HepG2 (cell line): Measurements from ENCODE around the gene IL15. TPM values are rescaled to one million over a fixed set of nuclear protein-coding genes. Genes with fewer than 3 reads are reported as not detected.

Experiments used
- ATAC-seq: fragments of 200-7000 bp; cut with Tn5 transposase; 3 replicates; pipeline ENCODE4 v1.9.1; 2020; ENCODE audit warnings: mild to moderate bottlenecking, moderate library complexity
- BruUV-seq: library from RNA; stranded (reverse); fragments of 400-500 nt; replicated peaks from 2 replicates; lab custom pipeline; 2021; lab: Mats Ljungman, UMichigan
- CTCF ChIA-PET: fragments of 300-600 bp; formaldehyde crosslinking; extraction: SDS; loops from one replicate; lab custom pipeline; 2021; ENCODE audit warnings: low total read pairs, inconsistent platforms, low intra/inter-chr PET ratio; lab: Yijun Ruan, JAX
- POLR2A ChIA-PET: fragments of 350-600 bp; sonication (Branson Sonifier 250); formaldehyde crosslinking; loops from one replicate; lab custom pipeline; 2020; ENCODE audit warnings: antibody characterized with exemption, inconsistent platforms; lab: Yijun Ruan, JAX
- DNase-seq: peaks from one replicate; pipeline ENCODE4 v3.0.0-alpha.2; 2015; ENCODE audit warnings: low spot score
- FAIRE-seq: peaks from 3 replicates; lab custom pipeline; 2011; peaks lifted over from hg19 to GRCh38; lab: Jason Lieb, UNC
- H2AFZ ChIP-seq: one replicate; pipeline ENCODE4 v1.6.1; 2011; ENCODE audit warnings: low read length, inconsistent platforms
- H3K27ac ChIP-seq: fragments of 300-600 bp; 3 replicates; pipeline ENCODE4 v1.8.0; 2011; ENCODE audit warnings: mixed run types, mild to moderate bottlenecking, mixed read lengths, low read length, inconsistent platforms; ENCODE audit not compliant: insufficient read depth; ENCODE audit errors: extremely low read length
- H3K27me3 ChIP-seq, 2 experiments: fragments of 200-600 bp in 1 of 2; 2 replicates in 1 of 2; 3 replicates in 1 of 2; pipeline versions ENCODE4 v1.6.0 to v1.8.0; 2011; ENCODE audit warnings: low read length in 2 of 2, mild to moderate bottlenecking in 2 of 2, moderate library complexity in 2 of 2, inconsistent platforms in 1 of 2; ENCODE audit not compliant: insufficient read depth in 2 of 2, control insufficient read depth in 1 of 2
- H3K36me3 ChIP-seq, 2 experiments: fragments of 200-600 bp in 1 of 2; replicated peaks in 1 of 2; 2 replicates in 1 of 2; 3 replicates in 1 of 2; pipeline versions ENCODE4 v1.5.1 to v1.8.0; 2011; ENCODE audit warnings: low read length in 2 of 2, inconsistent platforms in 1 of 2; ENCODE audit not compliant: insufficient read depth in 2 of 2, control insufficient read depth in 1 of 2
- H3K4me1 ChIP-seq: 2 replicates; pipeline ENCODE4 v1.5.1; 2012; ENCODE audit warnings: low read length, inconsistent platforms; ENCODE audit not compliant: insufficient read depth
- H3K4me2 ChIP-seq: 2 replicates; pipeline ENCODE4 v1.6.0; 2011; ENCODE audit warnings: low read depth, low read length, inconsistent platforms
- H3K4me3 ChIP-seq, 3 experiments: fragments of 200-600 bp in 1 of 3; sonication (generic), shearing (Covaris generic) in 1 of 3; replicated peaks in 1 of 3; 2 replicates each; pipeline ENCODE4 v1.5.1; 2011 to 2016; ENCODE audit warnings: low read length in 3 of 3, inconsistent platforms in 2 of 3, low read depth in 2 of 3, mild to moderate bottlenecking in 2 of 3, control low read depth in 1 of 3, mixed read lengths in 1 of 3; ENCODE audit not compliant: insufficient read depth in 1 of 3
- H3K79me2 ChIP-seq: one replicate; pipeline ENCODE4 v1.6.1; 2011; ENCODE audit warnings: low read length, inconsistent platforms; ENCODE audit not compliant: insufficient read depth
- H3K9ac ChIP-seq: 2 replicates; pipeline ENCODE4 v1.6.0; 2011; ENCODE audit warnings: mild to moderate bottlenecking, low read depth, low read length, inconsistent platforms; ENCODE audit not compliant: insufficient read depth
- H3K9me3 ChIP-seq: 2 replicates; pipeline ENCODE4 v1.5.1; 2012; ENCODE audit warnings: mild to moderate bottlenecking, low read length
- H4K20me1 ChIP-seq: 2 replicates; pipeline ENCODE4 v1.6.0; 2011; ENCODE audit warnings: inconsistent platforms, mild to moderate bottlenecking, low read length, moderate library complexity; ENCODE audit not compliant: insufficient read depth
- KAT7 ChIP-seq: IDR thresholded peaks from 2 replicates; pipeline ENCODE4 v1.6.1; 2018; ENCODE audit warnings: borderline replicate concordance, missing compliant biosample characterization
- NBN ChIP-seq: fragments of 450-650 bp; conservative IDR thresholded peaks from 2 replicates; pipeline ENCODE4 v1.6.1; 2017
- NR2F6 ChIP-seq, 2 experiments: IDR thresholded peaks; 2 replicates each; pipeline ENCODE4 v1.6.1; 2016; ENCODE audit warnings: antibody characterized with exemption in 1 of 2, mild to moderate bottlenecking in 1 of 2
- PRPF4 ChIP-seq: fragments of 200-400 bp; formaldehyde crosslinking; IDR thresholded peaks from 2 replicates; pipeline ENCODE4 v1.6.1; 2016; ENCODE audit warnings: low read length, low read depth; ENCODE audit not compliant: poor library complexity, severe bottlenecking
- SMC3 ChIP-seq: IDR thresholded peaks from 2 replicates; pipeline ENCODE4 v1.6.1; 2011; ENCODE audit warnings: low read length, improper control_type of control experiment
- STAG1 ChIP-seq: sonication (generic); formaldehyde crosslinking; IDR thresholded peaks from 2 replicates; pipeline ENCODE4 v1.4.0; 2020; ENCODE audit warnings: missing genetic modification reagents
- TAF1 ChIP-seq: sonication (generic); formaldehyde crosslinking; IDR thresholded peaks from 2 replicates; pipeline ENCODE4 v1.4.0; 2020; ENCODE audit warnings: missing genetic modification reagents
- ZNF547 ChIP-seq: sonication (generic); formaldehyde crosslinking; IDR thresholded peaks from 2 replicates; pipeline ENCODE4 v1.5.1; 2020; ENCODE audit warnings: mild to moderate bottlenecking, missing genetic modification reagents
- ZNF75D ChIP-seq: sonication (generic); formaldehyde crosslinking; IDR thresholded peaks from 2 replicates; pipeline ENCODE4 v1.8.1; 2023; ENCODE audit warnings: missing genetic modification reagents, mild to moderate bottlenecking, borderline replicate concordance
- ZNF761 ChIP-seq: sonication (generic); formaldehyde crosslinking; conservative IDR thresholded peaks from 2 replicates; pipeline ENCODE4 v1.4.0; 2020; ENCODE audit warnings: mild to moderate bottlenecking, missing genetic modification reagents
- ZNF839 ChIP-seq: sonication (generic); formaldehyde crosslinking; IDR thresholded peaks from 2 replicates; pipeline ENCODE4 v1.4.0; 2020; ENCODE audit warnings: missing genetic modification reagents, mild to moderate bottlenecking, borderline replicate concordance
- WGBS: methylation state at CpG from one replicate; pipeline ENCODE4 v1.1.6; 2017; ENCODE audit warnings: low lambda C conversion rate; 5-methylcytosine and 5-hydroxymethylcytosine counted together
- in situ Hi-C: cut with HindIII; loops from 2 replicates; pipeline ENCODE4 v1.10.0; 2017; ENCODE audit warnings: low pct_unique_long_range_greater_than_20kb; ENCODE audit not compliant: extremely low pct_ligation_motif_present
- intact Hi-C: fragments of 100-400 bp; cut with micrococcal nuclease; formaldehyde crosslinking; loops from one replicate; pipeline ENCODE4 v1.10.0; 2022; ENCODE audit not compliant: unreplicated experiment
- polyA plus RNA-seq, 8 experiments: library from polyadenylated mRNA; depleted of rRNA in 3 of 8; stranded (reverse) in 7 of 8; unstranded in 1 of 8; fragments of >200 nt; fragmentation: Illumina TruSeq in 4 of 8; extraction: Trizol in 4 of 8; gene quantifications; 2 replicates each; pipeline versions ENCODE4 v1.2.1 to v1.2.3, GENCODE V29; 2011 to 2016; ENCODE audit warnings: low read depth in 4 of 8, missing spikeins in 1 of 8, mixed read lengths in 1 of 8; ENCODE audit not compliant: insufficient read depth in 1 of 8
- total RNA-seq, 5 experiments: library from RNA; depleted of rRNA; stranded (reverse); fragments of >200 nt; fragmentation: Illumina TruSeq; extraction: Trizol; gene quantifications; 2 replicates each; pipeline ENCODE4 v1.2.3, GENCODE V29; 2016; ENCODE audit warnings: low read depth in 1 of 5
- TF ChIP-seq, protein P1 (sequence below): sonication (generic); formaldehyde crosslinking; IDR thresholded peaks from 2 replicates; pipeline ENCODE4 v1.4.0; 2020; ENCODE audit warnings: missing genetic modification reagents
- TF ChIP-seq, protein P2 (sequence below): sonication (generic); formaldehyde crosslinking; IDR thresholded peaks from 2 replicates; pipeline ENCODE4 v1.5.0; 2020; ENCODE audit warnings: mild to moderate bottlenecking, missing genetic modification reagents, moderate library complexity

Gene IL15
- total and polyA plus RNA-seq, 2 of the 13 experiments (the other 11 are each of a cell fraction or from before 2014, with no cell fraction given), result 0.12 to 0.24 TPM

DNA sequence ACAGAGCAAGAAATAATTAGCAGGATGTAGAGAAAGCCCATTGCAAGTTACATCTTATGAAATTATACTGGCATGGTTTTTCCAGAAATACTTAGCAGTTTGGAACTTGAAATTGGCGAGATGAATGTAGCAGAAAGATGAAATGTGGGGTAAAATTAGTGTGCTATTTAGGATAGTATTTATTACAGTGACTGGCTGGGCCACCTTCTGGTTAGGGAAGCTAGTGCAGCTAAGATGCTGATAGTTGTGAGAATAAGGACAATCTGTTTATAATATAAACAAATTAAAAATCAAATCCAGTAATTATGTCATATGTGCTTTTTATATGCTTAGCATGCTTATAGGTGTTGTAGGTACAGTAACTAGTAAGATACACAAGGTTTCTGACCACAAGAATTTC lies 74.8 kb downstream of the IL15 start:
- no peak for FAIRE-seq
- ATAC-seq, result 0 out of 3 replicates have a peak, but pooled peaks have one; percentile 38

DNA sequence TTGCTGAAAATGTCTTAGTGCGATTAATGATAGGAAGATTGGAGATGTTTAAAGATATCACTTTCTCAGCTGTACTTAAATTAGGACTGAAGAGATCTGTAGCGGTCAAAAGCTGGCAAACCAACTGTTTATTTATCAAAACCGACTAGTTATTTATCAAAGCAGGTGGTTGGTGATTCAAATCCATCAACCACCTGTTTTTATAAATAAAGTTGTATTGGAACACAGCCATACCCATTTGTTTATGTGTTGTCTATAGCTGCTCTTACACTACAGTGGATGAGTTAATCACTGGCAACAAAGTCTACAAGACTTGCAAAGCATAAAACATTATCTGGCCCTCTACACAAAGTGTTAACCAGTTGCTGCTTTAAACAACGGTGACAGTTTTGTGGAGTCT lies 76.8 kb downstream of the IL15 start:
- Histone ChIP-seq H3K4me2 (no peak overlapping the region), H3K4me1 (no peaks in the 10 kb centered on the region), H3K27me3 (no peaks in the 10 kb centered on the region), H3K9me3 (no peaks in the 10 kb centered on the region), H3K4me3 (no peak overlapping the region), H4K20me1 (no peaks in the 10 kb centered on the region), H3K36me3 (no peaks in the 10 kb centered on the region), H3K9ac (no peak overlapping the region), H3K27ac (no peak overlapping the region), H2AFZ (no peak overlapping the region), H3K79me2 (no peaks in the 10 kb centered on the region)
- CTCF ChIA-PET, result no interaction called here
- no peak for ATAC-seq
- 9% methylated on average over 4 of the region's 4 CpGs for WGBS
- no peak for DNase-seq
- POLR2A ChIA-PET, result no interaction called here
- intact Hi-C loops (loop anchor here (5.0 kb wide), 1 partner anchor 556 kb away; no protein-coding TSS in a partner anchor), in situ Hi-C loops (no loop called here)
- no TSS peak for BruUV-seq
- FAIRE-seq, result no peak
- TF ChIP-seq NBN, result no peak
- TF ChIP-seq ZNF547 (CRISPR knock-in tag), result no peak
- no peak for TF ChIP-seq ZNF75D (CRISPR knock-in tag)
- no peak for TF ChIP-seq KAT7 (CRISPR knock-in tag)
- TF ChIP-seq NR2F6 (IDR thresholded peaks at IDR 0.05), result no peak
- no peak for TF ChIP-seq NR2F6 (CRISPR knock-in tag; IDR thresholded peaks at IDR 0.05)
- TF ChIP-seq, protein P1, sequence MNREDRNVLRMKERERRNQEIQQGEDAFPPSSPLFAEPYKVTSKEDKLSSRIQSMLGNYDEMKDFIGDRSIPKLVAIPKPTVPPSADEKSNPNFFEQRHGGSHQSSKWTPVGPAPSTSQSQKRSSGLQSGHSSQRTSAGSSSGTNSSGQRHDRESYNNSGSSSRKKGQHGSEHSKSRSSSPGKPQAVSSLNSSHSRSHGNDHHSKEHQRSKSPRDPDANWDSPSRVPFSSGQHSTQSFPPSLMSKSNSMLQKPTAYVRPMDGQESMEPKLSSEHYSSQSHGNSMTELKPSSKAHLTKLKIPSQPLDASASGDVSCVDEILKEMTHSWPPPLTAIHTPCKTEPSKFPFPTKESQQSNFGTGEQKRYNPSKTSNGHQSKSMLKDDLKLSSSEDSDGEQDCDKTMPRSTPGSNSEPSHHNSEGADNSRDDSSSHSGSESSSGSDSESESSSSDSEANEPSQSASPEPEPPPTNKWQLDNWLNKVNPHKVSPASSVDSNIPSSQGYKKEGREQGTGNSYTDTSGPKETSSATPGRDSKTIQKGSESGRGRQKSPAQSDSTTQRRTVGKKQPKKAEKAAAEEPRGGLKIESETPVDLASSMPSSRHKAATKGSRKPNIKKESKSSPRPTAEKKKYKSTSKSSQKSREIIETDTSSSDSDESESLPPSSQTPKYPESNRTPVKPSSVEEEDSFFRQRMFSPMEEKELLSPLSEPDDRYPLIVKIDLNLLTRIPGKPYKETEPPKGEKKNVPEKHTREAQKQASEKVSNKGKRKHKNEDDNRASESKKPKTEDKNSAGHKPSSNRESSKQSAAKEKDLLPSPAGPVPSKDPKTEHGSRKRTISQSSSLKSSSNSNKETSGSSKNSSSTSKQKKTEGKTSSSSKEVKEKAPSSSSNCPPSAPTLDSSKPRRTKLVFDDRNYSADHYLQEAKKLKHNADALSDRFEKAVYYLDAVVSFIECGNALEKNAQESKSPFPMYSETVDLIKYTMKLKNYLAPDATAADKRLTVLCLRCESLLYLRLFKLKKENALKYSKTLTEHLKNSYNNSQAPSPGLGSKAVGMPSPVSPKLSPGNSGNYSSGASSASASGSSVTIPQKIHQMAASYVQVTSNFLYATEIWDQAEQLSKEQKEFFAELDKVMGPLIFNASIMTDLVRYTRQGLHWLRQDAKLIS (CRISPR knock-in tag), result no peak
- no peak for TF ChIP-seq PRPF4
- TF ChIP-seq ZNF839 (CRISPR knock-in tag), result no peak
- TF ChIP-seq ZNF761 (CRISPR knock-in tag), result no peak

More for the DNA sequence above, 74.8 kb downstream of the IL15 start:
- Histone ChIP-seq H3K9ac (no peak overlapping the region), H2AFZ (no peak overlapping the region), H3K4me1 (no peaks in the 10 kb centered on the region), H3K4me2 (no peak overlapping the region), H3K9me3 (peaks cover 7% of the 10 kb centered on the region; the same call in 1 of the 2 replicates), H3K27me3 (no peaks in the 10 kb centered on the region), H3K36me3 (no peaks in the 10 kb centered on the region), H3K27ac (no peak overlapping the region), H3K4me3 (no peak overlapping the region), H4K20me1 (no peaks in the 10 kb centered on the region), H3K79me2 (no peaks in the 10 kb centered on the region)
- POLR2A ChIA-PET, result no interaction called here
- 0 out of 2 replicates have a peak, but pooled peaks have one; percentile 20 for TF ChIP-seq SMC3
- no peak for TF ChIP-seq TAF1 (CRISPR knock-in tag)
- TF ChIP-seq, protein P2, sequence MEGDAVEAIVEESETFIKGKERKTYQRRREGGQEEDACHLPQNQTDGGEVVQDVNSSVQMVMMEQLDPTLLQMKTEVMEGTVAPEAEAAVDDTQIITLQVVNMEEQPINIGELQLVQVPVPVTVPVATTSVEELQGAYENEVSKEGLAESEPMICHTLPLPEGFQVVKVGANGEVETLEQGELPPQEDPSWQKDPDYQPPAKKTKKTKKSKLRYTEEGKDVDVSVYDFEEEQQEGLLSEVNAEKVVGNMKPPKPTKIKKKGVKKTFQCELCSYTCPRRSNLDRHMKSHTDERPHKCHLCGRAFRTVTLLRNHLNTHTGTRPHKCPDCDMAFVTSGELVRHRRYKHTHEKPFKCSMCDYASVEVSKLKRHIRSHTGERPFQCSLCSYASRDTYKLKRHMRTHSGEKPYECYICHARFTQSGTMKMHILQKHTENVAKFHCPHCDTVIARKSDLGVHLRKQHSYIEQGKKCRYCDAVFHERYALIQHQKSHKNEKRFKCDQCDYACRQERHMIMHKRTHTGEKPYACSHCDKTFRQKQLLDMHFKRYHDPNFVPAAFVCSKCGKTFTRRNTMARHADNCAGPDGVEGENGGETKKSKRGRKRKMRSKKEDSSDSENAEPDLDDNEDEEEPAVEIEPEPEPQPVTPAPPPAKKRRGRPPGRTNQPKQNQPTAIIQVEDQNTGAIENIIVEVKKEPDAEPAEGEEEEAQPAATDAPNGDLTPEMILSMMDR (CRISPR knock-in tag), result 0 out of 2 replicates have a peak, but pooled peaks have one; percentile 20
- TF ChIP-seq STAG1 (CRISPR knock-in tag), result peak; percentile 25; the same call in 1 of the 2 replicates
- in situ Hi-C loops, result no loop called here
- DNase-seq, result no peak
- CTCF ChIA-PET, result interaction anchor here (1.1 kb wide), 1 partner anchor 365 kb away, joined by 5 read pairs; no protein-coding TSS in a partner anchor
- WGBS, result 0% methylated on average over 1 of the region's 1 CpG
- intact Hi-C loops, result loop anchor here (1.0 to 5.0 kb wide), 3 partner anchors 365 to 554 kb away; no protein-coding TSS in a partner anchor
- BruUV-seq, result no TSS peak
